WTC11 (cell line): Measurements from ENCODE around the gene NUP98.

Experiments used
- ATF1 ChIP-seq: sonication (generic); formaldehyde crosslinking; IDR thresholded peaks from 2 replicates; pipeline ENCODE4 v1.8.1; 2023; ENCODE audit warnings: mild to moderate bottlenecking, moderate library complexity, missing genetic modification reagents
- ATF2 ChIP-seq: sonication (generic); formaldehyde crosslinking; IDR thresholded peaks from 2 replicates; pipeline ENCODE4 v1.8.1; 2022; ENCODE audit warnings: low read depth, missing genetic modification reagents, borderline replicate concordance
- CREM ChIP-seq: sonication (generic); formaldehyde crosslinking; IDR thresholded peaks from 2 replicates; pipeline ENCODE4 v1.8.1; 2022; ENCODE audit warnings: mild to moderate bottlenecking, missing genetic modification reagents, moderate library complexity
- CTCF ChIP-seq: fragments of 200-600 bp; IDR thresholded peaks from 2 replicates; pipeline ENCODE4 v1.8.0; 2022; ENCODE audit warnings: antibody characterized with exemption
- ERG ChIP-seq: fragments of 250-450 bp; sonication (Bioruptor Pico); IDR thresholded peaks from 2 replicates; pipeline ENCODE4 v1.8.0; 2021; ENCODE audit warnings: mild to moderate bottlenecking
- SMAD3 ChIP-seq: sonication (generic); formaldehyde crosslinking; IDR thresholded peaks from 2 replicates; pipeline ENCODE4 v1.8.0; 2022; ENCODE audit warnings: missing genetic modification reagents, mild to moderate bottlenecking, borderline replicate concordance
- TF ChIP-seq, protein P1 (sequence below): sonication (generic); formaldehyde crosslinking; conservative IDR thresholded peaks from 2 replicates; pipeline ENCODE4 v1.8.1; 2022; ENCODE audit warnings: mild to moderate bottlenecking, missing genetic modification reagents
- TF ChIP-seq, protein P2 (sequence below): sonication (generic); formaldehyde crosslinking; IDR thresholded peaks from 2 replicates; pipeline ENCODE4 v1.8.1; 2023; ENCODE audit warnings: mild to moderate bottlenecking, moderate library complexity, missing genetic modification reagents

DNA sequence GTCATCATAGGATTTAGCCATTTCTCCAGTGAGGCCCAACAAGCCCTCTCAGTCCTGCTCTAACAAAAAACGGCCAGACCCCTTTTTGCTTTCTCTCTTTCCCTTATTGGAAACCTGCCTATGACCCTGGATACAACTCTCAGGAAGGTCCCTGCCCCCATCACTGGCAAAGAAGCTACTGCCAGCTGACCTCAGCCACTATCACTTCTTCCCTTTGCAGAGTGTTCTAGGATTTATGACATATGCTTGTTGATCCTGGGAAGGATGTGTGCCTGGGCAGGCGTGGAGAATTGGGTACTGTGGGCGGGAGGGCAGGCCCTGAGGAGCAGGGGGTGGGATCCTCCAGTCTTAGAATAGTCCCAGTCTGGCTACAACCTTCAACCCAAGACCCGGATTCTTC is 18.5 kb upstream of the NUP98 start:
- TF ChIP-seq, protein P1, sequence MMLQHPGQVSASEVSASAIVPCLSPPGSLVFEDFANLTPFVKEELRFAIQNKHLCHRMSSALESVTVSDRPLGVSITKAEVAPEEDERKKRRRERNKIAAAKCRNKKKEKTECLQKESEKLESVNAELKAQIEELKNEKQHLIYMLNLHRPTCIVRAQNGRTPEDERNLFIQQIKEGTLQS = no peak
- TF ChIP-seq CTCF (no peak), CREM (CRISPR knock-in tag) (no peak), ERG (no peak), ATF1 (no peak), SMAD3 (CRISPR knock-in tag) (no peak), ATF2 (CRISPR knock-in tag) (no peak)
- TF ChIP-seq, protein P2, sequence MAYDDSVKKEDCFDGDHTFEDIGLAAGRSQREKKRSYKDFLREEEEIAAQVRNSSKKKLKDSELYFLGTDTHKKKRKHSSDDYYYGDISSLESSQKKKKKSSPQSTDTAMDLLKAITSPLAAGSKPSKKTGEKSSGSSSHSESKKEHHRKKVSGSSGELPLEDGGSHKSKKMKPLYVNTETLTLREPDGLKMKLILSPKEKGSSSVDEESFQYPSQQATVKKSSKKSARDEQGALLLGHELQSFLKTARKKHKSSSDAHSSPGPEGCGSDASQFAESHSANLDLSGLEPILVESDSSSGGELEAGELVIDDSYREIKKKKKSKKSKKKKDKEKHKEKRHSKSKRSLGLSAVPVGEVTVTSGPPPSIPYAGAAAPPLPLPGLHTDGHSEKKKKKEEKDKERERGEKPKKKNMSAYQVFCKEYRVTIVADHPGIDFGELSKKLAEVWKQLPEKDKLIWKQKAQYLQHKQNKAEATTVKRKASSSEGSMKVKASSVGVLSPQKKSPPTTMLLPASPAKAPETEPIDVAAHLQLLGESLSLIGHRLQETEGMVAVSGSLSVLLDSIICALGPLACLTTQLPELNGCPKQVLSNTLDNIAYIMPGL = no peak
